H1 (cell line): Measurements from ENCODE around the gene IL21R. TPM values are rescaled to one million over a fixed set of nuclear protein-coding genes. Genes with fewer than 3 reads are reported as not detected.

Source experiments
- CTCF ChIA-PET: fragments of 300-600 bp; sonication (Branson Sonifier 250); formaldehyde crosslinking; loops from one replicate; lab custom pipeline; 2021; ENCODE audit not compliant: partially characterized antibody; lab: Charles Lee
- POLR2A ChIA-PET: fragments of 300-600 bp; sonication (Branson Sonifier 250); formaldehyde crosslinking; loops from one replicate; lab custom pipeline; 2021; ENCODE audit warnings: inconsistent platforms; ENCODE audit not compliant: partially characterized antibody; lab: Charles Lee
- DNase-seq, 2 experiments: peaks; one replicate each; pipeline versions ENCODE4 v3.0.0 to v3.0.0-alpha.2; 2010 to 2022; ENCODE audit warnings: low spot score in 2 of 2, low read depth in 1 of 2, mixed read lengths in 1 of 2
- FAIRE-seq: peaks from 2 replicates; lab custom pipeline; 2011; peaks lifted over from hg19 to GRCh38; lab: Jason Lieb, UNC
- H2AFZ ChIP-seq: 2 replicates; pipeline ENCODE4 v1.8.1; 2012; ENCODE audit warnings: low read length, inconsistent platforms
- H2AK5ac ChIP-seq: 2 replicates; pipeline ENCODE4 v1.6.1; 2013; ENCODE audit warnings: low read depth, low read length
- H2BK120ac ChIP-seq: replicated peaks from 2 replicates; pipeline ENCODE3; 2013; ENCODE audit warnings: low read depth, low read length, inconsistent platforms
- H2BK12ac ChIP-seq: 2 replicates; pipeline ENCODE4 v1.6.1; 2013; ENCODE audit warnings: low read depth, low read length
- H2BK15ac ChIP-seq: 2 replicates; pipeline ENCODE4 v1.6.1; 2013; ENCODE audit warnings: low read length
- H2BK20ac ChIP-seq: 2 replicates; pipeline ENCODE4 v1.6.1; 2013; ENCODE audit warnings: low read length
- H2BK5ac ChIP-seq: 2 replicates; pipeline ENCODE4 v1.6.1; 2013; ENCODE audit warnings: low read depth, low read length
- H3K14ac ChIP-seq: 2 replicates; pipeline ENCODE4 v1.6.1; 2013; ENCODE audit warnings: inconsistent platforms; ENCODE audit not compliant: insufficient read length
- H3K18ac ChIP-seq: 2 replicates; pipeline ENCODE4 v1.6.1; 2013; ENCODE audit warnings: low read length; ENCODE audit errors: extremely low read depth
- H3K23ac ChIP-seq: 2 replicates; pipeline ENCODE4 v1.6.1; 2013; ENCODE audit warnings: inconsistent platforms; ENCODE audit not compliant: insufficient read length
- H3K23me2 ChIP-seq: 2 replicates; pipeline ENCODE4 v1.6.1; 2013; ENCODE audit warnings: low read depth, low read length
- H3K27ac ChIP-seq: 2 replicates; pipeline ENCODE4 v1.6.1; 2011; ENCODE audit warnings: low read depth, low read length, inconsistent platforms
- H3K27me3 ChIP-seq, 4 experiments: replicated peaks in 1 of 4; 1 replicate in 1 of 4; 2 replicates in 3 of 4; pipeline versions ENCODE4 v1.6.1 to v1.8.1; 2011 to 2013; ENCODE audit warnings: low read length in 3 of 4, mild to moderate bottlenecking in 3 of 4, inconsistent platforms in 2 of 4, mixed read lengths in 2 of 4, moderate library complexity in 1 of 4; ENCODE audit not compliant: control insufficient read depth in 3 of 4, insufficient read depth in 3 of 4; ENCODE audit errors: extremely low read depth in 1 of 4
- H3K36me3 ChIP-seq, 4 experiments: 2 replicates each; pipeline versions ENCODE4 v1.6.1 to v1.8.1; 2011 to 2013; ENCODE audit warnings: mild to moderate bottlenecking in 4 of 4, low read length in 3 of 4, moderate library complexity in 2 of 4, control low read depth in 1 of 4, inconsistent platforms in 1 of 4; ENCODE audit not compliant: insufficient read depth in 4 of 4, control insufficient read depth in 2 of 4
- H3K4ac ChIP-seq: replicated peaks from 2 replicates; pipeline ENCODE3; 2013; ENCODE audit warnings: low read length, low read depth, mixed read lengths, inconsistent platforms; ENCODE audit not compliant: insufficient read length
- H3K4me1 ChIP-seq, 4 experiments: replicated peaks in 1 of 4; 1 replicate in 1 of 4; 2 replicates in 3 of 4; pipeline versions ENCODE4 v1.6.1 to v1.8.1; 2011 to 2013; ENCODE audit warnings: low read length in 3 of 4, inconsistent platforms in 2 of 4, mixed read lengths in 1 of 4; ENCODE audit not compliant: insufficient read depth in 4 of 4, control insufficient read depth in 3 of 4
- H3K4me2 ChIP-seq, 2 experiments: 2 replicates each; pipeline versions ENCODE4 v1.6.1 to v1.8.1; 2011 to 2013; ENCODE audit warnings: low read depth in 2 of 2, low read length in 2 of 2, control low read depth in 1 of 2, inconsistent platforms in 1 of 2, mild to moderate bottlenecking in 1 of 2; ENCODE audit not compliant: insufficient read depth in 1 of 2
- H3K4me3 ChIP-seq, 4 experiments: fragments of 200-600, 300-600 bp in 1 of 4; sonication (generic), shearing (Covaris generic), sonication (Bioruptor Twin) in 1 of 4; 2 replicates each; pipeline versions ENCODE4 v1.5.1 to v1.8.1; 2011 to 2016; ENCODE audit warnings: low read length in 4 of 4, low read depth in 3 of 4, control low read depth in 2 of 4, inconsistent platforms in 2 of 4, mild to moderate bottlenecking in 2 of 4, mixed read lengths in 1 of 4, moderate library complexity in 1 of 4; ENCODE audit not compliant: insufficient read depth in 2 of 4; ENCODE audit errors: extremely low read depth in 1 of 4
- H3K56ac ChIP-seq: replicated peaks from 2 replicates; pipeline ENCODE3; 2013; ENCODE audit warnings: low read depth, mild to moderate bottlenecking, mixed read lengths, low read length, inconsistent platforms; ENCODE audit not compliant: insufficient read length
- H3K79me1 ChIP-seq: 2 replicates; pipeline ENCODE4 v1.6.1; 2013; ENCODE audit warnings: low read depth, low read length, control low read depth
- H3K79me2 ChIP-seq, 2 experiments: 2 replicates each; pipeline versions ENCODE4 v1.6.1 to v1.8.1; 2012 to 2013; ENCODE audit warnings: low read length in 2 of 2, mild to moderate bottlenecking in 2 of 2, inconsistent platforms in 1 of 2; ENCODE audit not compliant: insufficient read depth in 2 of 2, control insufficient read depth in 1 of 2
- H3K9ac ChIP-seq, 4 experiments: replicated peaks in 1 of 4; 1 replicate in 1 of 4; 2 replicates in 3 of 4; pipeline versions ENCODE4 v1.6.1 to v1.8.1; 2011 to 2013; ENCODE audit warnings: low read depth in 3 of 4, low read length in 3 of 4, control low read depth in 2 of 4, mild to moderate bottlenecking in 2 of 4, moderate library complexity in 2 of 4, inconsistent platforms in 1 of 4; ENCODE audit errors: extremely low read depth in 1 of 4
- H3K9me3 ChIP-seq, 2 experiments: 2 replicates each; pipeline versions ENCODE4 v1.6.1 to v1.8.1; 2012 to 2013; ENCODE audit warnings: mild to moderate bottlenecking in 2 of 2, moderate library complexity in 2 of 2, control low read depth in 1 of 2, inconsistent platforms in 1 of 2, low read depth in 1 of 2, low read length in 1 of 2, mixed read lengths in 1 of 2; ENCODE audit not compliant: insufficient read depth in 2 of 2
- H4K20me1 ChIP-seq, 2 experiments: replicated peaks in 1 of 2; 2 replicates each; pipeline versions ENCODE3 to v1.8.1; 2011 to 2013; ENCODE audit warnings: inconsistent platforms in 2 of 2, low read length in 2 of 2, mild to moderate bottlenecking in 1 of 2; ENCODE audit not compliant: insufficient read depth in 2 of 2, control insufficient read depth in 1 of 2
- H4K5ac ChIP-seq: 2 replicates; pipeline ENCODE4 v1.6.1; 2013; ENCODE audit warnings: low read length, low read depth, mixed read lengths, inconsistent platforms; ENCODE audit not compliant: insufficient read length
- H4K8ac ChIP-seq: 2 replicates; pipeline ENCODE4 v1.8.0; 2013; ENCODE audit warnings: mild to moderate bottlenecking, moderate library complexity, low read length, inconsistent platforms; ENCODE audit not compliant: insufficient read depth; ENCODE audit errors: extremely low read depth
- H4K91ac ChIP-seq: replicated peaks from 2 replicates; pipeline ENCODE3; 2013; ENCODE audit warnings: low read length, mixed read lengths, inconsistent platforms; ENCODE audit not compliant: insufficient read length
- BACH1 ChIP-seq: IDR thresholded peaks from 2 replicates; pipeline ENCODE4 v1.6.1; 2012; ENCODE audit warnings: low read length, improper control_type of control experiment
- BRCA1 ChIP-seq: IDR thresholded peaks from 2 replicates; pipeline ENCODE4 v1.6.1; 2012; ENCODE audit warnings: low read depth, low read length, improper control_type of control experiment
- CHD2 ChIP-seq: IDR thresholded peaks from 2 replicates; pipeline ENCODE4 v1.6.1; 2012; ENCODE audit warnings: low read length, improper control_type of control experiment
- EZH2 ChIP-seq: fragments of 200-600 bp; sonication (generic); IDR thresholded peaks from 2 replicates; pipeline ENCODE4 v1.7.1; 2012; ENCODE audit warnings: low read depth, mild to moderate bottlenecking, moderate library complexity, low read length, inconsistent platforms; ENCODE audit not compliant: severe bottlenecking
- HDAC2 ChIP-seq, 2 experiments: fragments of 300-600 bp in 1 of 2; sonication (generic) in 1 of 2; IDR thresholded peaks; 2 replicates each; pipeline ENCODE4 v1.6.1; 2011 to 2012; ENCODE audit warnings: low read depth in 2 of 2, low read length in 2 of 2, mild to moderate bottlenecking in 2 of 2, moderate library complexity in 2 of 2, borderline replicate concordance in 1 of 2, inconsistent platforms in 1 of 2
- KDM4A ChIP-seq: IDR thresholded peaks from one replicate; pipeline ENCODE4 v1.7.1; 2012; ENCODE audit warnings: low read depth, mild to moderate bottlenecking, moderate library complexity, low read length, inconsistent platforms; ENCODE audit not compliant: severe bottlenecking
- MAFK ChIP-seq: IDR thresholded peaks from 2 replicates; pipeline ENCODE4 v1.6.1; 2012; ENCODE audit warnings: low read depth, mild to moderate bottlenecking, improper control_type of control experiment, low read length
- RBBP5 ChIP-seq: IDR thresholded peaks from 2 replicates; pipeline ENCODE4 v1.7.1; 2012; ENCODE audit warnings: low read depth, mild to moderate bottlenecking, inconsistent platforms, low read length, moderate library complexity, borderline replicate concordance
- SRF ChIP-seq: IDR thresholded peaks from 2 replicates; pipeline ENCODE4 v1.6.1; 2011; ENCODE audit warnings: mild to moderate bottlenecking, low read depth, low read length, moderate library complexity
- WGBS, 2 experiments: shearing (Covaris generic) in 1 of 2; methylation state at CpG; one replicate each; pipeline versions ENCODE4 v1.1.6 to v1.1.7; 2013 to 2015; ENCODE audit warnings: low lambda C conversion rate in 2 of 2, mixed read lengths in 2 of 2, inconsistent platforms in 1 of 2, low coverage in 1 of 2, missing lambda C conversion rate in 1 of 2; ENCODE audit not compliant: insufficient replicate concordance in 2 of 2, insufficient coverage in 1 of 2, insufficient read length in 1 of 2; ENCODE audit errors: extremely low coverage in 1 of 2, missing lambda C conversion rate in 1 of 2; 5-methylcytosine and 5-hydroxymethylcytosine counted together
- polyA plus RNA-seq, 7 experiments: library from polyadenylated mRNA; depleted of rRNA in 3 of 7; stranded (reverse) in 5 of 7; unstranded in 2 of 7; fragments of >200 nt in 5 of 7; fragments of 200-250 nt in 2 of 7; gene quantifications; 1 replicate in 5 of 7; 2 replicates in 1 of 7; 4 replicates in 1 of 7; pipeline versions ENCODE4 v1.2.1 to v1.2.3, GENCODE V29; 2011 to 2013; ENCODE audit warnings: missing spikeins in 2 of 7, mixed read lengths in 2 of 7
- total RNA-seq: library from RNA; stranded (reverse); fragmentation: NEBNext Ultra II Directional; extraction: Animal tissue kit (Norgen Biotek cat#: 25700); gene quantifications from 2 replicates; pipeline ENCODE4 v1.2.1, GENCODE V29; 2021

Gene IL21R
- total and polyA plus RNA-seq, 2 of the 8 experiments (the other 6 are each of a cell fraction or from before 2014, with no cell fraction given), result 0.34 to 0.70 TPM

DNA sequence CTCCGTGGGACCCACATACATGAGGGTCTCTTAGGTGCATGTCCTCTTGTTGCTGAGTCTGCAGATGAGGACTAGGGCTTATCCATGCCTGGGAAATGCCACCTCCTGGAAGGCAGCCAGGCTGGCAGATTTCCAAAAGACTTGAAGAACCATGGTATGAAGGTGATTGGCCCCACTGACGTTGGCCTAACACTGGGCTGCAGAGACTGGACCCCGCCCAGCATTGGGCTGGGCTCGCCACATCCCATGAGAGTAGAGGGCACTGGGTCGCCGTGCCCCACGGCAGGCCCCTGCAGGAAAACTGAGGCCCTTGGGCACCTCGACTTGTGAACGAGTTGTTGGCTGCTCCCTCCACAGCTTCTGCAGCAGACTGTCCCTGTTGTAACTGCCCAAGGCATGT is 38.2 kb upstream of the IL21R start:
- H3K9me3 ChIP-seq, result no peaks in the 10 kb centered on the region
- H3K23me2 ChIP-seq, result no peaks in the 10 kb centered on the region
- no peak overlapping the region for H3K14ac ChIP-seq
- no peak overlapping the region for H2BK120ac ChIP-seq
- no peak overlapping the region for H2BK20ac ChIP-seq
- no peaks in the 10 kb centered on the region; a peak in 3 of 7 replicates for H3K4me1 ChIP-seq
- no peak overlapping the region for H4K5ac ChIP-seq
- H3K27ac ChIP-seq, result no peak overlapping the region
- no peak overlapping the region for H2AFZ ChIP-seq
- no peak for FAIRE-seq
- H3K4me2 ChIP-seq, result no peak overlapping the region
- TF ChIP-seq KDM4A (no peak), CHD2 (no peak), HDAC2 (IDR thresholded peaks at IDR 0.05; ENCODE audit: borderline replicate concordance in 1 of 2, low read depth in 2 of 2, low read length in 2 of 2) (no peak), MAFK (no peak), EZH2 (no peak), BRCA1 (no peak), SRF (no peak), BACH1 (no peak), RBBP5 (no peak)
- no peak overlapping the region for H3K56ac ChIP-seq
- H3K4ac ChIP-seq, result no peak overlapping the region
- H3K4me3 ChIP-seq, result no peak overlapping the region
- no peak overlapping the region; the same call in 1 of the 2 replicates for H4K8ac ChIP-seq
- H2BK12ac ChIP-seq, result no peak overlapping the region
- H3K79me1 ChIP-seq, result no peaks in the 10 kb centered on the region
- DNase-seq, result no peak
- no peaks in the 10 kb centered on the region for H3K27me3 ChIP-seq
- no peak overlapping the region for H2BK5ac ChIP-seq
- H4K20me1 ChIP-seq, result no peaks in the 10 kb centered on the region
- no peak overlapping the region for H2BK15ac ChIP-seq
- H3K9ac ChIP-seq, result no peak overlapping the region
- no peak overlapping the region for H3K23ac ChIP-seq
- H3K18ac ChIP-seq, result no peak overlapping the region
- H4K91ac ChIP-seq, result no peak overlapping the region
- ChIA-PET CTCF (interaction anchor here (1.2 to 2.1 kb wide), 5 partner anchors 11 to 184 kb away, joined by 3 to 8 read pairs (median 4); no protein-coding TSS in a partner anchor), POLR2A (no interaction called here)
- H2AK5ac ChIP-seq, result no peak overlapping the region
- peaks cover 2 to 9% (median 4%) of the 10 kb centered on the region in 4 experiments; a peak in 7 of 8 replicates for H3K36me3 ChIP-seq
- 89% methylated on average over 9 of the region's 9 CpGs; no CpG with 5 or more reads in 1 of the 2 experiments for WGBS, 2 experiments
- H3K79me2 ChIP-seq, result no peaks in the 10 kb centered on the region
